Thyroid gland (tissue), 4 donors: ENCODE results near the gene PSORS1C1. TPM values are rescaled to one million over a fixed set of nuclear protein-coding genes. Genes with fewer than 3 reads are reported as not detected.

ENCODE experiments used
- DNase-seq, 2 donors: peaks; one replicate each; pipeline ENCODE4 v3.0.0-alpha.2; 2019
- H3K27ac ChIP-seq, 3 donors: fragments of 200-600 bp; sonication (generic); 1 replicate in 2 of 3; 2 replicates in 1 of 3; pipeline ENCODE4 v1.5.1; 2016 to 2019; ENCODE audit warnings: mild to moderate bottlenecking in 1 of 3, moderate library complexity in 1 of 3
- H3K27me3 ChIP-seq: fragments of 200-600 bp; sonication (generic); one replicate; pipeline ENCODE4 v1.5.1; 2019
- H3K36me3 ChIP-seq, 2 donors: fragments of 200-600 bp; sonication (generic); one replicate each; pipeline ENCODE4 v1.5.1; 2016 to 2019
- H3K4me1 ChIP-seq, 2 donors: fragments of 200-600 bp; sonication (generic); one replicate each; pipeline ENCODE4 v1.5.1; 2017 to 2019
- H3K4me3 ChIP-seq, 3 donors: fragments of 200-600 bp; sonication (generic); replicated peaks in 1 of 3; 1 replicate in 2 of 3; 2 replicates in 1 of 3; pipeline ENCODE4 v1.5.1; 2016; ENCODE audit warnings: mild to moderate bottlenecking in 1 of 3
- H3K9me3 ChIP-seq: fragments of 200-600 bp; sonication (generic); one replicate; pipeline ENCODE4 v1.5.1; 2017
- CTCF ChIP-seq, 6 experiments: fragments of 200-600 bp in 3 of 6; fragments of 450-650 bp in 3 of 6; sonication (generic) in 3 of 6; IDR thresholded peaks; one replicate each; pipeline ENCODE4 v1.5.1; 2016 to 2019; ENCODE audit warnings: antibody characterized with exemption in 6 of 6, mild to moderate bottlenecking in 2 of 6, inconsistent platforms in 1 of 6, moderate library complexity in 1 of 6
- POLR2A ChIP-seq, 2 donors: fragments of 450-650 bp; IDR thresholded peaks; one replicate each; pipeline ENCODE4 v1.6.1; 2017; ENCODE audit warnings: antibody characterized with exemption in 2 of 2, mild to moderate bottlenecking in 2 of 2, moderate library complexity in 1 of 2
- WGBS, 2 donors: methylation state at CpG; one replicate each; pipeline ENCODE4 v1.1.5; 2017; 5-methylcytosine and 5-hydroxymethylcytosine counted together
- intact Hi-C: fragments of 100-400 bp; cut with DNase I; formaldehyde crosslinking; loops from one replicate; pipeline ENCODE4 v1.15.1; 2023
- total RNA-seq, 4 donors: library from RNA; depleted of rRNA; stranded (reverse); fragments of >200 nt; gene quantifications; one replicate each; pipeline ENCODE4 v1.2.3, GENCODE V29; 2016

The PSORS1C1 gene
- total RNA-seq, 4 donors from 2014 or later = 1.6 to 3.8 (median 2.4) TPM

GRCh38 chr6:31154436-31154835 lies 39.8 kb downstream of the PSORS1C1 start:
- TF ChIP-seq POLR2A (IDR thresholded peaks at IDR 0.05) = no peak
- TF ChIP-seq CTCF (IDR thresholded peaks at IDR 0.05) = no peak
- Histone ChIP-seq H3K27ac (no peak overlapping the region), H3K27me3 (no peaks in the 10 kb centered on the region), H3K4me3 (no peak overlapping the region), H3K9me3 (no peaks in the 10 kb centered on the region), H3K4me1 (peaks cover 8 to 22% of the 10 kb centered on the region in 2 donors), H3K36me3 (peaks cover 0 to 8% of the 10 kb centered on the region in 2 donors)
- intact Hi-C loops = no loop called here
- no peak for DNase-seq
- WGBS, 2 donors = 82 to 96% methylated on average over 15 of the region's 15 CpGs

- no peak for TF ChIP-seq CTCF (IDR thresholded peaks at IDR 0.05)
- TF ChIP-seq POLR2A (IDR thresholded peaks at IDR 0.05) = no peak
- WGBS, 2 donors = 62 to 69% methylated on average over 7 of the region's 7 CpGs
These were observed 42.0 kb downstream of the PSORS1C1 start for GRCh38 chr6:31156641-31157040.

GRCh38 chr6:31157513-31158139 lies 43.0 kb downstream of the PSORS1C1 start, which contains the start of gene CCHCR1:
Gene CCHCR1 (minus strand): TSS chr6:31157802. CDS start chr6:31157600, 202 bp downstream.
- H3K4me3 ChIP-seq = peak within 1 kb of the TSS; percentile 27 to 54 (median 51)
- DNase-seq = no peak
- intact Hi-C loops = no loop called here

More at GRCh38 chr6:31156641-31157040, 42.0 kb downstream of the PSORS1C1 start:
- intact Hi-C loops = no loop called here
- Histone ChIP-seq H3K27ac (no peak overlapping the region), H3K27me3 (no peaks in the 10 kb centered on the region), H3K4me3 (no peak overlapping the region), H3K36me3 (peaks cover 0 to 3% of the 10 kb centered on the region in 2 donors), H3K9me3 (no peaks in the 10 kb centered on the region), H3K4me1 (peaks cover 8 to 24% of the 10 kb centered on the region in 2 donors)
- DNase-seq = peak; percentile 20 to 27

GRCh38 chr6:31158140-31158862 lies 43.7 kb downstream of the PSORS1C1 start, which contains the start of gene TCF19:
Gene TCF19 (plus strand): TSS chr6:31158589. CDS start chr6:31159470, 881 bp downstream.
- DNase-seq = peak; percentile 99
- H3K36me3 ChIP-seq = peaks cover 0 to 3% of the 10 kb centered on the region in 2 donors
- peak within 1 kb of the TSS in 2 of 3 donors; percentile 42 to 65 for H3K27ac ChIP-seq
- intact Hi-C loops = no loop called here
- H3K4me1 ChIP-seq = peaks cover 8 to 24% of the 10 kb centered on the region in 2 donors
- no peaks in the 10 kb centered on the region for H3K9me3 ChIP-seq
- TF ChIP-seq POLR2A (IDR thresholded peaks at IDR 0.05) = peak in 1 of 2 donors; percentile 54
- TF ChIP-seq CTCF (IDR thresholded peaks at IDR 0.05) = no peak
- 0 to 1% methylated on average over 46 of the region's 65 CpGs for WGBS, 2 donors
- peak within 1 kb of the TSS; percentile 27 to 54 (median 51) for H3K4me3 ChIP-seq
- H3K27me3 ChIP-seq = no peaks in the 10 kb centered on the region

More at GRCh38 chr6:31157513-31158139, 43.0 kb downstream of the PSORS1C1 start, which contains the start of gene CCHCR1:
- no peaks in the 10 kb centered on the region for H3K27me3 ChIP-seq
- TF ChIP-seq CTCF (IDR thresholded peaks at IDR 0.05) = no peak
- TF ChIP-seq POLR2A (IDR thresholded peaks at IDR 0.05) = no peak
- H3K27ac ChIP-seq = peak within 1 kb of the TSS in 2 of 3 donors; percentile 42 to 65
- H3K36me3 ChIP-seq = peaks cover 0 to 3% of the 10 kb centered on the region in 2 donors
- H3K4me1 ChIP-seq = peaks cover 8 to 24% of the 10 kb centered on the region in 2 donors
- WGBS, 2 donors = 7 to 9% methylated on average over 14 of the region's 14 CpGs
- H3K9me3 ChIP-seq = no peaks in the 10 kb centered on the region
